NCI-H524 (cell line): ENCODE data around the gene OR2A25.

Experiments
- DNase-seq, 2 experiments: peaks; one replicate each; lab custom pipeline; 2025; lab: John Stamatoyannopoulos, UW

Gene OR2A25

GRCh38 chr7:144074374-144074773 is 4.8 kb downstream of the OR2A25 start:
- no peak for DNase-seq

- DNase-seq, result no peak
Measured at GRCh38 chr7:144085978-144086377, 16.4 kb downstream of the OR2A25 start, which contains the start of gene OR2A12. OR2A12 (plus strand) TSS chr7:144086278; CDS start chr7:144095108, 8,830 bp downstream.

- no peak for DNase-seq
Measured at GRCh38 chr7:144086730-144087129, 17.1 kb downstream of the OR2A25 start.

GRCh38 chr7:144087230-144087629 is 17.6 kb downstream of the OR2A25 start:
- no peak for DNase-seq

- DNase-seq, result no peak
Measured at GRCh38 chr7:144090667-144091066, 21.1 kb downstream of the OR2A25 start.

- DNase-seq, result no peak
Measured at GRCh38 chr7:144098776-144099175, 29.2 kb downstream of the OR2A25 start.

- DNase-seq, result no peak
Measured at GRCh38 chr7:144100607-144101006, 31.0 kb downstream of the OR2A25 start.

- peak in 1 of 2 experiments; percentile 59 for DNase-seq
Measured at GRCh38 chr7:144102041-144102440, 32.4 kb downstream of the OR2A25 start.

- DNase-seq, result no peak
Measured at GRCh38 chr7:144105211-144105610, 35.6 kb downstream of the OR2A25 start.

GRCh38 chr7:144109283-144109682 is 39.7 kb downstream of the OR2A25 start, which contains the start of gene OR2A2:
OR2A2 (plus strand) TSS chr7:144109583; CDS start chr7:144109583, 0 bp downstream.
- DNase-seq, result no peak

- DNase-seq, result no peak
Measured at GRCh38 chr7:144110272-144110671, 40.7 kb downstream of the OR2A25 start.

GRCh38 chr7:144113651-144114050 is 44.0 kb downstream of the OR2A25 start:
- no peak for DNase-seq

GRCh38 chr7:144118341-144118740 is 48.7 kb downstream of the OR2A25 start:
- DNase-seq, result no peak

- no peak for DNase-seq
Measured at GRCh38 chr7:144122876-144123275, 53.3 kb downstream of the OR2A25 start, which contains the start of gene OR2A14. OR2A14 (plus strand) TSS chr7:144123176; CDS start chr7:144129113, 5,937 bp downstream.
